Measurements from ENCODE around the gene SMIM22. TPM values are rescaled to one million over a fixed set of nuclear protein-coding genes. Genes with fewer than 3 reads are reported as not detected.

SMIM22 gene
- total and polyA plus RNA-seq, 2 donors (not counting 3 experiments of a cell fraction or from before 2014, with no cell fraction given): not detected

GRCh38 chr16:4790261-4790660 lies 4.9 kb upstream of the SMIM22 start:
- intact Hi-C loops (cut with micrococcal nuclease) (no loop called here), dilution Hi-C loops (cut with MboI; ENCODE audit: extremely low pct_ligation_motif_present, low sequenced_read_pairs) (no loop called here)
- H3K4me3 ChIP-seq (replicated peaks in 1 of 3; ENCODE audit: insufficient read depth in 1 of 3, low read depth in 1 of 3, low read length in 3 of 3): no peak overlapping the region
- TF ChIP-seq MYC (IDR thresholded peaks at IDR 0.05; ENCODE audit: low read depth, low read length) (no peak), EZH2 (IDR thresholded peaks at IDR 0.05; ENCODE audit: borderline replicate concordance, low read depth, low read length, severe bottlenecking) (no peak), FOS (IDR thresholded peaks at IDR 0.05; ENCODE audit: borderline replicate concordance, insufficient read depth, low read length) (no peak), CTCF (IDR thresholded peaks at IDR 0.05; ENCODE audit: extremely low read depth in 1 of 2, insufficient read depth in 1 of 2, low read depth in 1 of 2, low read length in 2 of 2) (no peak), POLR2A (IDR thresholded peaks at IDR 0.05; ENCODE audit: low read depth, low read length) (no peak), JUN (IDR thresholded peaks at IDR 0.05; ENCODE audit: borderline replicate concordance, insufficient read depth, insufficient read length, low read depth) (no peak), GATA2 (IDR thresholded peaks at IDR 0.05; ENCODE audit: insufficient read depth, insufficient read length, low read depth, low read length) (no peak), POLR2AphosphoS5 (IDR thresholded peaks at IDR 0.05; ENCODE audit: insufficient read depth, low read depth, low read length) (no peak)
- no peaks in the 10 kb centered on the region for H3K36me3 ChIP-seq (ENCODE audit: control insufficient read depth in 2 of 2, extremely low read depth in 1 of 2, insufficient read depth in 2 of 2, low read length in 2 of 2)
- BruUV-seq (replicated peaks): no TSS peak
- FAIRE-seq (no peak), DNase-seq (ENCODE audit: low read depth, low spot score) (no peak)
- H2AFZ ChIP-seq (ENCODE audit: low read depth, low read length): no peak overlapping the region
- H3K79me2 ChIP-seq (ENCODE audit: control insufficient read depth, insufficient read depth, low read length): no peaks in the 10 kb centered on the region
- no peaks in the 10 kb centered on the region for H3K9me1 ChIP-seq (replicated peaks; ENCODE audit: control insufficient read depth, extremely low read depth, insufficient read depth, low read length)
- no peaks in the 10 kb centered on the region for H4K20me1 ChIP-seq (replicated peaks; ENCODE audit: control insufficient read depth, extremely low read depth, insufficient read depth, low read length)
- POLR2A ChIA-PET: no interaction called here
- H3K4me2 ChIP-seq (ENCODE audit: insufficient read depth, low read length): no peak overlapping the region
- H3K9ac ChIP-seq (replicated peaks; ENCODE audit: extremely low read depth, insufficient read depth, low read length): no peak overlapping the region
- CTCF ChIA-PET: interaction anchor here (0.7 kb wide), 1 partner anchor 37 kb away, joined by 3 read pairs; no protein-coding TSS in a partner anchor
- H3K4me1 ChIP-seq (ENCODE audit: control insufficient read depth, extremely low read depth, insufficient read depth, low read length): no peaks in the 10 kb centered on the region
- no peaks in the 10 kb centered on the region for H3K9me3 ChIP-seq (replicated peaks; ENCODE audit: control insufficient read depth, insufficient read depth, low read length)
- no peak overlapping the region for H3K27ac ChIP-seq (ENCODE audit: insufficient read depth, low read depth, low read length)
- no peaks in the 10 kb centered on the region for H3K27me3 ChIP-seq (ENCODE audit: control insufficient read depth in 2 of 2, insufficient read depth in 2 of 2, low read length in 2 of 2)

Data from endothelial cell of umbilical vein (primary cell).